WTC11 (cell line): Measurements from ENCODE around the gene TRPV5. TPM values are rescaled to one million over a fixed set of nuclear protein-coding genes. Genes with fewer than 3 reads are reported as not detected.

Experiments used
- ATAC-seq: fragments of 200-7000 bp; cut with Tn5 transposase; 2 replicates; pipeline ENCODE4 v1.10.0; 2021; ENCODE audit warnings: mild to moderate bottlenecking, moderate library complexity
- CTCF ChIA-PET: fragments of 300-600 bp; sonication (Branson Sonifier 250); formaldehyde crosslinking; loops from one replicate; lab custom pipeline; 2021; ENCODE audit warnings: antibody characterized with exemption; lab: Charles Lee
- POLR2A ChIA-PET: fragments of 350-600 bp; sonication (Branson Sonifier 250); formaldehyde crosslinking; loops from one replicate; lab custom pipeline; 2021; ENCODE audit warnings: antibody characterized with exemption; lab: Charles Lee
- DNase-seq: peaks from one replicate; pipeline ENCODE4 v3.0.0; 2021; ENCODE audit warnings: low spot score
- H3K27ac Mint-ChIP-seq: 2 replicates; pipeline ENCODE4 v1.8.0; 2021; ENCODE audit warnings: mixed read lengths
- H3K27me3 Mint-ChIP-seq: 2 replicates; pipeline ENCODE4 v1.8.0; 2021; ENCODE audit warnings: low read depth, mild to moderate bottlenecking, moderate library complexity, mixed read lengths
- H3K36me3 Mint-ChIP-seq: 2 replicates; pipeline ENCODE4 v1.8.0; 2021; ENCODE audit warnings: mixed read lengths
- H3K4me1 Mint-ChIP-seq: 2 replicates; pipeline ENCODE4 v1.8.0; 2022; ENCODE audit warnings: mixed read lengths
- H3K4me3 Mint-ChIP-seq: 2 replicates; pipeline ENCODE4 v1.8.0; 2021; ENCODE audit warnings: mild to moderate bottlenecking, moderate library complexity, mixed read lengths
- H3K9me3 Mint-ChIP-seq: 2 replicates; pipeline ENCODE4 v1.8.0; 2021; ENCODE audit warnings: mixed read lengths
- EMX1 ChIP-seq: fragments of 250-450 bp; sonication (Bioruptor Pico); IDR thresholded peaks from 2 replicates; pipeline ENCODE4 v1.8.0; 2021; ENCODE audit warnings: mild to moderate bottlenecking
- ETV6 ChIP-seq: sonication (generic); formaldehyde crosslinking; IDR thresholded peaks from 2 replicates; pipeline ENCODE4 v1.8.1; 2022; ENCODE audit warnings: mild to moderate bottlenecking, missing genetic modification reagents
- HMGA2 ChIP-seq: fragments of 250-450 bp; sonication (Bioruptor Pico); IDR thresholded peaks from 2 replicates; pipeline ENCODE4 v1.4.0; 2021; ENCODE audit warnings: mild to moderate bottlenecking, moderate library complexity
- MYBL2 ChIP-seq: sonication (generic); formaldehyde crosslinking; IDR thresholded peaks from 2 replicates; pipeline ENCODE4 v1.8.1; 2023; ENCODE audit warnings: mild to moderate bottlenecking, moderate library complexity, missing genetic modification reagents
- NR2C2 ChIP-seq: sonication (generic); formaldehyde crosslinking; IDR thresholded peaks from 2 replicates; pipeline ENCODE4 v1.8.0; 2022; ENCODE audit warnings: mild to moderate bottlenecking, missing genetic modification reagents
- NR3C1 ChIP-seq: sonication (generic); formaldehyde crosslinking; conservative IDR thresholded peaks from 2 replicates; pipeline ENCODE4 v1.8.1; 2023; ENCODE audit warnings: low read depth, mild to moderate bottlenecking, missing genetic modification reagents
- ZNF423 ChIP-seq: fragments of 250-450 bp; sonication (Bioruptor Pico); IDR thresholded peaks from 2 replicates; pipeline ENCODE4 v2.1.2; 2022; ENCODE audit warnings: mild to moderate bottlenecking, moderate library complexity
- total RNA-seq: library from RNA; stranded (reverse); gene quantifications from 3 replicates; pipeline ENCODE4 v1.2.3, GENCODE V29; 2021
- TF ChIP-seq, protein P1 (sequence below): fragments of 200-600 bp; IDR thresholded peaks from 2 replicates; pipeline ENCODE4 v1.8.0; 2022; ENCODE audit warnings: antibody characterized with exemption
- TF ChIP-seq, protein P2 (sequence below): sonication (generic); formaldehyde crosslinking; IDR thresholded peaks from 2 replicates; pipeline ENCODE4 v1.8.0; 2022; ENCODE audit warnings: mild to moderate bottlenecking, missing genetic modification reagents
- TF ChIP-seq, protein P3 (sequence below): sonication (generic); formaldehyde crosslinking; IDR thresholded peaks from 2 replicates; pipeline ENCODE4 v1.8.1; 2023; ENCODE audit warnings: mild to moderate bottlenecking, missing genetic modification reagents, moderate library complexity
- TF ChIP-seq, protein P4 (sequence below): sonication (generic); formaldehyde crosslinking; IDR thresholded peaks from 2 replicates; pipeline ENCODE4 v1.8.1; 2023; ENCODE audit warnings: mild to moderate bottlenecking, moderate library complexity, missing genetic modification reagents
- TF ChIP-seq, protein P5 (sequence below): sonication (generic); formaldehyde crosslinking; IDR thresholded peaks from 2 replicates; pipeline ENCODE4 v1.8.1; 2022; ENCODE audit warnings: low read depth, missing genetic modification reagents, borderline replicate concordance
- TF ChIP-seq, protein P6 (sequence below): sonication (generic); formaldehyde crosslinking; IDR thresholded peaks from 2 replicates; pipeline ENCODE4 v1.8.1; 2023; ENCODE audit warnings: mild to moderate bottlenecking, missing genetic modification reagents
- TF ChIP-seq, protein P7 (sequence below): fragments of 250-450 bp; sonication (Bioruptor Pico); conservative IDR thresholded peaks from 2 replicates; pipeline ENCODE4 v1.9.0; 2021; ENCODE audit warnings: mild to moderate bottlenecking
- TF ChIP-seq, protein P8 (sequence below): fragments of 250-450 bp; sonication (Bioruptor Pico); IDR thresholded peaks from 2 replicates; pipeline ENCODE4 v1.9.0; 2021; ENCODE audit warnings: mild to moderate bottlenecking

TRPV5 gene
- total RNA-seq, 1 experiment from 2014 or later: not detected

DNA sequence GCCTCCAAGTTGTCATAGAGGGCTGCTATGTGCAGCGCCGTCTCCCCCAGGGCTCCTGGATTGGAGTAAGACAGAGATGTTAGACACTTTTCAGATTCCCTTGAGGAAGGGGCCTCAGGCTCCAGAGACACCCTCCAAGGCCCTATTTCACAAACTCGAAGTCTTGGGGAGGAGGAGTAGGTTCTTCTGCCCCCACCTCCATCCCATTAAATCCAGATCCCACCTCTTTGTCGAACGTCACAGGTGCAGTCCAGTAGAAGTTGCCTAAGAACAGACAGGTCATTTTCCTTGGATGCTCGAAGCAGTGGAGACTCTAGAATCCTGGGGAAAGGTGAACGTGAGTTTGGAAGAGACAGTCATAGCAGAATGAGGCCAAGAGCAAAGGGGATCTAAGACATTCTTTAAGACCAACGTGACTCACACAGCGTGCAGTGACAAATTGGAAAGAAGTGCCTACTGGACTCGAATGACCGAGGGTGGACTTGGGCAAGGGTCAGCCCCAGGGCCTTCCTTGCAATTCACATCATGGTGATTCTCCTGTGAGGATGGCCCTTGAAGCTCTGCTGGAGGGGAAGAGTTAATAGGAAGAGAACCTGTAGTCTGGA, 3.3 kb downstream of the TRPV5 start:
- ATAC-seq (no peak), DNase-seq (no peak)
- no peaks in the 10 kb centered on the region for H3K36me3 Mint-ChIP-seq
- H3K27ac Mint-ChIP-seq: no peak overlapping the region
- peaks cover 7% of the 10 kb centered on the region; the same call in 1 of the 2 replicates for H3K9me3 Mint-ChIP-seq
- H3K27me3 Mint-ChIP-seq: peaks cover 24% of the 10 kb centered on the region
- POLR2A ChIA-PET: no interaction called here
- CTCF ChIA-PET: no interaction called here
- no peak for TF ChIP-seq HMGA2
- TF ChIP-seq, protein P1, sequence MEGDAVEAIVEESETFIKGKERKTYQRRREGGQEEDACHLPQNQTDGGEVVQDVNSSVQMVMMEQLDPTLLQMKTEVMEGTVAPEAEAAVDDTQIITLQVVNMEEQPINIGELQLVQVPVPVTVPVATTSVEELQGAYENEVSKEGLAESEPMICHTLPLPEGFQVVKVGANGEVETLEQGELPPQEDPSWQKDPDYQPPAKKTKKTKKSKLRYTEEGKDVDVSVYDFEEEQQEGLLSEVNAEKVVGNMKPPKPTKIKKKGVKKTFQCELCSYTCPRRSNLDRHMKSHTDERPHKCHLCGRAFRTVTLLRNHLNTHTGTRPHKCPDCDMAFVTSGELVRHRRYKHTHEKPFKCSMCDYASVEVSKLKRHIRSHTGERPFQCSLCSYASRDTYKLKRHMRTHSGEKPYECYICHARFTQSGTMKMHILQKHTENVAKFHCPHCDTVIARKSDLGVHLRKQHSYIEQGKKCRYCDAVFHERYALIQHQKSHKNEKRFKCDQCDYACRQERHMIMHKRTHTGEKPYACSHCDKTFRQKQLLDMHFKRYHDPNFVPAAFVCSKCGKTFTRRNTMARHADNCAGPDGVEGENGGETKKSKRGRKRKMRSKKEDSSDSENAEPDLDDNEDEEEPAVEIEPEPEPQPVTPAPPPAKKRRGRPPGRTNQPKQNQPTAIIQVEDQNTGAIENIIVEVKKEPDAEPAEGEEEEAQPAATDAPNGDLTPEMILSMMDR: no peak
- no peak overlapping the region for H3K4me3 Mint-ChIP-seq
- peaks cover 12% of the 10 kb centered on the region for H3K4me1 Mint-ChIP-seq

DNA sequence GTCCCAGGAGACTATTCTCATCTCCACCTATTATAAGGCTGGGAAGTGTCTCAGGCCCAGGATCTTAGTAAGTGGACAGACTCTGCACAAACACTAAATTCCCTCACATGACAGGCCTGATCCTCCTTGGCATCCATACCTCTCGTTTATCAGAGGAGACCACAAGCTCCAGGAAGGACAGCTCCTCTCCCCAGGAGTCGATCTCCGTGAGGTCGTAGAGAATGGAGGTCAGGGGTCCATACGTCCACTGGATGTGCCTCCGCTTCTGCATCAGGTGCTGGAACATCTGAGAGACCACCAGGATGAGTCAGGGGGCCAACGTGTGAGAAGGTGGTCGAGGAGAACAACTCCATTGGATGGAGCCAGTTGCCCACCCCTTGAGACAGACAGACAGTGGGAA, 5.6 kb downstream of the TRPV5 start:
- no peak overlapping the region for H3K4me3 Mint-ChIP-seq
- ChIA-PET POLR2A (no interaction called here), CTCF (interaction anchor here (0.9 kb wide), 1 partner anchor 18 kb away, joined by 3 read pairs; no protein-coding TSS in a partner anchor)
- DNase-seq (no peak), ATAC-seq (no peak)
- H3K27me3 Mint-ChIP-seq: peaks cover 33% of the 10 kb centered on the region
- no peak overlapping the region for H3K27ac Mint-ChIP-seq
- H3K36me3 Mint-ChIP-seq: no peaks in the 10 kb centered on the region
- peaks cover 7% of the 10 kb centered on the region; the same call in 1 of the 2 replicates for H3K9me3 Mint-ChIP-seq
- peaks cover 6% of the 10 kb centered on the region for H3K4me1 Mint-ChIP-seq
- TF ChIP-seq NR3C1 (CRISPR knock-in tag) (no peak), EMX1 (CRISPR knock-in tag) (no peak), MYBL2 (no peak), ZNF423 (CRISPR knock-in tag) (no peak), NR2C2 (no peak), ETV6 (CRISPR knock-in tag) (no peak)
- TF ChIP-seq, protein P2, sequence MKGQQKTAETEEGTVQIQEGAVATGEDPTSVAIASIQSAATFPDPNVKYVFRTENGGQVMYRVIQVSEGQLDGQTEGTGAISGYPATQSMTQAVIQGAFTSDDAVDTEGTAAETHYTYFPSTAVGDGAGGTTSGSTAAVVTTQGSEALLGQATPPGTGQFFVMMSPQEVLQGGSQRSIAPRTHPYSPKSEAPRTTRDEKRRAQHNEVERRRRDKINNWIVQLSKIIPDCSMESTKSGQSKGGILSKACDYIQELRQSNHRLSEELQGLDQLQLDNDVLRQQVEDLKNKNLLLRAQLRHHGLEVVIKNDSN: no peak
- TF ChIP-seq, protein P3, sequence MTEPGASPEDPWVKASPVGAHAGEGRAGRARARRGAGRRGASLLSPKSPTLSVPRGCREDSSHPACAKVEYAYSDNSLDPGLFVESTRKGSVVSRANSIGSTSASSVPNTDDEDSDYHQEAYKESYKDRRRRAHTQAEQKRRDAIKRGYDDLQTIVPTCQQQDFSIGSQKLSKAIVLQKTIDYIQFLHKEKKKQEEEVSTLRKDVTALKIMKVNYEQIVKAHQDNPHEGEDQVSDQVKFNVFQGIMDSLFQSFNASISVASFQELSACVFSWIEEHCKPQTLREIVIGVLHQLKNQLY (CRISPR knock-in tag): no peak
- TF ChIP-seq, protein P4, sequence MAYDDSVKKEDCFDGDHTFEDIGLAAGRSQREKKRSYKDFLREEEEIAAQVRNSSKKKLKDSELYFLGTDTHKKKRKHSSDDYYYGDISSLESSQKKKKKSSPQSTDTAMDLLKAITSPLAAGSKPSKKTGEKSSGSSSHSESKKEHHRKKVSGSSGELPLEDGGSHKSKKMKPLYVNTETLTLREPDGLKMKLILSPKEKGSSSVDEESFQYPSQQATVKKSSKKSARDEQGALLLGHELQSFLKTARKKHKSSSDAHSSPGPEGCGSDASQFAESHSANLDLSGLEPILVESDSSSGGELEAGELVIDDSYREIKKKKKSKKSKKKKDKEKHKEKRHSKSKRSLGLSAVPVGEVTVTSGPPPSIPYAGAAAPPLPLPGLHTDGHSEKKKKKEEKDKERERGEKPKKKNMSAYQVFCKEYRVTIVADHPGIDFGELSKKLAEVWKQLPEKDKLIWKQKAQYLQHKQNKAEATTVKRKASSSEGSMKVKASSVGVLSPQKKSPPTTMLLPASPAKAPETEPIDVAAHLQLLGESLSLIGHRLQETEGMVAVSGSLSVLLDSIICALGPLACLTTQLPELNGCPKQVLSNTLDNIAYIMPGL (CRISPR knock-in tag): no peak
- TF ChIP-seq, protein P5, sequence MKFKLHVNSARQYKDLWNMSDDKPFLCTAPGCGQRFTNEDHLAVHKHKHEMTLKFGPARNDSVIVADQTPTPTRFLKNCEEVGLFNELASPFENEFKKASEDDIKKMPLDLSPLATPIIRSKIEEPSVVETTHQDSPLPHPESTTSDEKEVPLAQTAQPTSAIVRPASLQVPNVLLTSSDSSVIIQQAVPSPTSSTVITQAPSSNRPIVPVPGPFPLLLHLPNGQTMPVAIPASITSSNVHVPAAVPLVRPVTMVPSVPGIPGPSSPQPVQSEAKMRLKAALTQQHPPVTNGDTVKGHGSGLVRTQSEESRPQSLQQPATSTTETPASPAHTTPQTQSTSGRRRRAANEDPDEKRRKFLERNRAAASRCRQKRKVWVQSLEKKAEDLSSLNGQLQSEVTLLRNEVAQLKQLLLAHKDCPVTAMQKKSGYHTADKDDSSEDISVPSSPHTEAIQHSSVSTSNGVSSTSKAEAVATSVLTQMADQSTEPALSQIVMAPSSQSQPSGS: no peak
- TF ChIP-seq, protein P6, sequence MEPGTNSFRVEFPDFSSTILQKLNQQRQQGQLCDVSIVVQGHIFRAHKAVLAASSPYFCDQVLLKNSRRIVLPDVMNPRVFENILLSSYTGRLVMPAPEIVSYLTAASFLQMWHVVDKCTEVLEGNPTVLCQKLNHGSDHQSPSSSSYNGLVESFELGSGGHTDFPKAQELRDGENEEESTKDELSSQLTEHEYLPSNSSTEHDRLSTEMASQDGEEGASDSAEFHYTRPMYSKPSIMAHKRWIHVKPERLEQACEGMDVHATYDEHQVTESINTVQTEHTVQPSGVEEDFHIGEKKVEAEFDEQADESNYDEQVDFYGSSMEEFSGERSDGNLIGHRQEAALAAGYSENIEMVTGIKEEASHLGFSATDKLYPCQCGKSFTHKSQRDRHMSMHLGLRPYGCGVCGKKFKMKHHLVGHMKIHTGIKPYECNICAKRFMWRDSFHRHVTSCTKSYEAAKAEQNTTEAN (CRISPR knock-in tag): no peak
- TF ChIP-seq, protein P7, sequence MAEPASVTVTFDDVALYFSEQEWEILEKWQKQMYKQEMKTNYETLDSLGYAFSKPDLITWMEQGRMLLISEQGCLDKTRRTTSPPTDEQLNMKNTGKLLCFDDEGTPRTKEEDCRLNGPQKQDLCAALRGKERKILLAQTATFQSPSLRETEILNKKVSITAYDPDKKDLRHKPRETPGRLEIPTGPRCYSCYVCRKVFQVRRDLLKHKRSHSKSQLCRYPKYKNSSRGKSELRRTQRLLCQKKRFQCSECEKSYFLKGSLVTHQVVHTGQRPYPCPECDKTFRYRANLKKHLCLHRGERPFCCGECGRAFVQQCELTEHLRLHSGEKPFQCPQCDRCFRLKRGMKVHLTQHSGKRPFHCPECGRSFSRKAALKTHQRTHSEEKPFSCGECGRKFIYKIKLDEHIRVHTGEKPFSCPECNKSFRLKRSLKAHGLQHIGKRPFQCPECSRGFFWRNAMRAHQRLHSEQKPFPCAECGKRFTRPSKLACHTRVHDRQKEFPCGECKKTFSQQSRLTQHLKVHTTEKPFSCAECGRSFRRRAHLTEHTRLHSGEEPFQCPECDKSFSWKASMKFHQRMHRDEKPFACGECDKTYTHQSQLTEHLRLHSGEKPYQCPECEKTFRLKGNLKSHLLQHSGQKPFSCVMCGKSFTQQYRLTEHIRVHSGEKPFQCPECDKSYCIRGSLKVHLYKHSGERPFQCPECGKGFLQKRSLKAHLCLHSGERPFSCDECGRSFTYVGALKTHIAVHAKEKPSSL (CRISPR knock-in tag): no peak
- TF ChIP-seq, protein P8, sequence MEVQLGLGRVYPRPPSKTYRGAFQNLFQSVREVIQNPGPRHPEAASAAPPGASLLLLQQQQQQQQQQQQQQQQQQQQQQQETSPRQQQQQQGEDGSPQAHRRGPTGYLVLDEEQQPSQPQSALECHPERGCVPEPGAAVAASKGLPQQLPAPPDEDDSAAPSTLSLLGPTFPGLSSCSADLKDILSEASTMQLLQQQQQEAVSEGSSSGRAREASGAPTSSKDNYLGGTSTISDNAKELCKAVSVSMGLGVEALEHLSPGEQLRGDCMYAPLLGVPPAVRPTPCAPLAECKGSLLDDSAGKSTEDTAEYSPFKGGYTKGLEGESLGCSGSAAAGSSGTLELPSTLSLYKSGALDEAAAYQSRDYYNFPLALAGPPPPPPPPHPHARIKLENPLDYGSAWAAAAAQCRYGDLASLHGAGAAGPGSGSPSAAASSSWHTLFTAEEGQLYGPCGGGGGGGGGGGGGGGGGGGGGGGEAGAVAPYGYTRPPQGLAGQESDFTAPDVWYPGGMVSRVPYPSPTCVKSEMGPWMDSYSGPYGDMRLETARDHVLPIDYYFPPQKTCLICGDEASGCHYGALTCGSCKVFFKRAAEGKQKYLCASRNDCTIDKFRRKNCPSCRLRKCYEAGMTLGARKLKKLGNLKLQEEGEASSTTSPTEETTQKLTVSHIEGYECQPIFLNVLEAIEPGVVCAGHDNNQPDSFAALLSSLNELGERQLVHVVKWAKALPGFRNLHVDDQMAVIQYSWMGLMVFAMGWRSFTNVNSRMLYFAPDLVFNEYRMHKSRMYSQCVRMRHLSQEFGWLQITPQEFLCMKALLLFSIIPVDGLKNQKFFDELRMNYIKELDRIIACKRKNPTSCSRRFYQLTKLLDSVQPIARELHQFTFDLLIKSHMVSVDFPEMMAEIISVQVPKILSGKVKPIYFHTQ (CRISPR knock-in tag): no peak
